ENCODE data around the gene GSTA4.

The GSTA4 gene

DNA sequence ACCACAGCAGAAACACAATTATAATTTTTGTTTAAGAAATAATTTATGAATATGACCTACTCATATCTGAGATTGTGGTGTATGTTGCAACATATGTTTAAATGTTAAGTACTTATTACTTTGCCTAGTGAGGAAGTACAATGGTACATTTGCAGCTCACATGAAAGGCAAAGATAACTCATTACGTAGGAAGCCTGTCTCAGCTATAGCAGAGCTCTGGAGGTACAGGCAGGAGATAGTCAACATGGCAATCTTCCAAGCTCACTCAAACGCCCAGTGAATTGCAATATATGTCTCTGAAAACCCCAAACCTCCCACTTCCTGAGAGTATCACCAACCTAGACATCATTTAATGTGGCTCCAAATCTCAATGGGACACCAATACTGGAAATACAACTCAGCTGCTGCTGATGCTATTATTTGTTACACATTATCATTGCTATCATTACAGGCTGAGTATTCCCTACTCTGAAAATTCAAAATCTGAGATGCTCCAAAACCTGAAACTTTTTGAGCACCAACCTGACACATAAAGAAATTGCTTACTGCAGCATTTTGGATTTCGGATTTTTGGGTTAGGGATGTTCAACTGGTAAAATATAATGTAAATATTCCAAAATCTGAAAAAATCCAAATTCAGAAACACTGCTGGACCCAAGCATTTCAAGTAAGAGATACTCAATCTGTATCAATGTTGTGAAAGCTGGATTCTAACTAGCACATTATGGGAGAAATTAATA lies 25.1 kb upstream of the GSTA4 start:
- H3K4me3 ChIP-seq (ENCODE audit: low read depth, low read length), result no peak overlapping the region
- TF ChIP-seq, protein P1, sequence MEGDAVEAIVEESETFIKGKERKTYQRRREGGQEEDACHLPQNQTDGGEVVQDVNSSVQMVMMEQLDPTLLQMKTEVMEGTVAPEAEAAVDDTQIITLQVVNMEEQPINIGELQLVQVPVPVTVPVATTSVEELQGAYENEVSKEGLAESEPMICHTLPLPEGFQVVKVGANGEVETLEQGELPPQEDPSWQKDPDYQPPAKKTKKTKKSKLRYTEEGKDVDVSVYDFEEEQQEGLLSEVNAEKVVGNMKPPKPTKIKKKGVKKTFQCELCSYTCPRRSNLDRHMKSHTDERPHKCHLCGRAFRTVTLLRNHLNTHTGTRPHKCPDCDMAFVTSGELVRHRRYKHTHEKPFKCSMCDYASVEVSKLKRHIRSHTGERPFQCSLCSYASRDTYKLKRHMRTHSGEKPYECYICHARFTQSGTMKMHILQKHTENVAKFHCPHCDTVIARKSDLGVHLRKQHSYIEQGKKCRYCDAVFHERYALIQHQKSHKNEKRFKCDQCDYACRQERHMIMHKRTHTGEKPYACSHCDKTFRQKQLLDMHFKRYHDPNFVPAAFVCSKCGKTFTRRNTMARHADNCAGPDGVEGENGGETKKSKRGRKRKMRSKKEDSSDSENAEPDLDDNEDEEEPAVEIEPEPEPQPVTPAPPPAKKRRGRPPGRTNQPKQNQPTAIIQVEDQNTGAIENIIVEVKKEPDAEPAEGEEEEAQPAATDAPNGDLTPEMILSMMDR (IDR thresholded peaks at IDR 0.05; ENCODE audit: low read depth, low read length, missing control alignments), result no peak
- in situ Hi-C loops (cut with HindIII; ENCODE audit: low sequenced_read_pairs), result no loop called here
- DNase-seq (ENCODE audit: low read depth), result no peak

DNA sequence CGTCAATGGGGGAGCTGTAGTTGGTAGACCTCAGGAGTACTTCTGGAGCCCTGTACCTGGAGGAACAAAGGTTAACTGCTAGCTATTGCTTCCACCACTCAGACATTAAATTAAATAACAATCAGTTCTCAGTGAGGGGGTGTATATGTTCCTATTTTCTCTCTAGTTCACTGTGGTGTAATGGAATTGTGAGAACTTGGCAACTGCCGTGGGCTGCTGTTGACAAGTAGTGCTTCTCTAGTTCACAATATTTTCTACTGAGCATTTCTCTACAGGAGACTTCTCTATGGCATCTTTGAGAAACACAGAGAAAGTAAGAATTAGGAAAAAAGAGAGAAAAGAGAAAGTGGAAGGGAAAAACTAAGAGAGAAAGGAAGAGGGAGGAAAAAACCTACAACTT lies 23.4 kb upstream of the GSTA4 start:
- H3K4me3 ChIP-seq (ENCODE audit: low read depth, low read length), result no peak overlapping the region
- no peak for DNase-seq (ENCODE audit: low read depth)
- TF ChIP-seq, protein P1 (IDR thresholded peaks at IDR 0.05; ENCODE audit: low read depth, low read length, missing control alignments), result no peak
- in situ Hi-C loops (cut with HindIII; ENCODE audit: low sequenced_read_pairs), result no loop called here

DNA sequence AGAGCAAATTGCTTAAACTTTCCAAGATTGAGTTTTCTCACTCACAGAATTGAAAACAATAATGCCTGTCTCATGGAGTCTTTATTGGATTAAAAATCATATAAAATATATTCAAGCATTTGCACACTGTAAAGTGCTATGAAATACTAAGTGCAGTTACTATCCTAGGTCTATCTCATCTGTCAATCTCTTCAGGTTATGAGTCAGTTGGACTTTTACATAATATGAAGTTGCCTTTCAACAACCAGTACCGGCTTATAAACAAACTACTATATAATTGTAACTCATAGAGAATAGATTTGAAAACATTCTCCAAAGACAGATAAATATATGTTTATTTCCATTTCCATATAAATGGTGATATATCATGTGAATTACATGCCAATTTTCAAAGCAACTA lies 20.4 kb upstream of the GSTA4 start:
- in situ Hi-C loops (cut with HindIII; ENCODE audit: low sequenced_read_pairs), result no loop called here
- no peak overlapping the region for H3K4me3 ChIP-seq (ENCODE audit: low read depth, low read length)
- TF ChIP-seq, protein P1 (IDR thresholded peaks at IDR 0.05; ENCODE audit: low read depth, low read length, missing control alignments), result no peak
- DNase-seq (ENCODE audit: low read depth), result no peak

DNA sequence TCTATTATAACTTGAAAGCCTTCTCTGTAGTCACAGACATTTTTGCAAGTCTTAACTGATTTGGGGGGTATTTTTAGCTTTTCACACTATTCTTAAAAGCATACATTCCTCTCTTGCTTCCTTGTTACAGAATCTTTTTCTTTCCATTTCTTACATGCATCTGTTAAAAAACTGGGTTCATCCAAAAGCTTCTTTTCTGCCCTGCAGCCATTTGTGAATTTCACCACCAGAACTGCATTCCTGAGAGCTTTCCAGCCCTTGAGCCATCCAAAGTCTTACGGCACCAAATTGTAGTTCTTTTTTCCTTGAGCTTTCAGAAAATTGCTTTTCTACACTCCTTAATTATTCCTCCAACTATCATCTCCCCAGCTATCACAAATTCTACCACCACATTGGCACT lies 19.7 kb upstream of the GSTA4 start:
- no peak for DNase-seq (ENCODE audit: low read depth)
- TF ChIP-seq, protein P1 (IDR thresholded peaks at IDR 0.05; ENCODE audit: low read depth, low read length, missing control alignments), result no peak
- in situ Hi-C loops (cut with HindIII; ENCODE audit: low sequenced_read_pairs), result no loop called here
- no peak overlapping the region for H3K4me3 ChIP-seq (ENCODE audit: low read depth, low read length)

DNA sequence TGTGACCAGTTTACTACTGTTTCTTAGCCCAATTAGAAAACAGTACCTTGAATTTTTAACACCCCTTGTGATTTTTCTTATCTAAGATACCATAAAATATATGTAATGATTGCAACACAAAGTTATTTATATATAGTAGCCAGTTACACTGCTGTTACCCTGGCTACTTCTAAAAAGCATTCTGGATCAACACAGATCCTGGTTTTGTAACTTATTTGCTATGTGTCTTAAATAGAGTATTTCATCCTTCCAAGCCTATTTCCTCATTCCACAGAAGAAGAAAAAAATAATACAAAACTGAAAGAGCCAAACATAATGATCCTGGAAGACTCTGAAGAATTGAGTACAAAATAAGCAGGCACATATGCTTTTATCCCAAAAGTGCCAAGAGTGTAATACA lies 19.0 kb upstream of the GSTA4 start:
- no peak overlapping the region for H3K4me3 ChIP-seq (ENCODE audit: low read depth, low read length)
- in situ Hi-C loops (cut with HindIII; ENCODE audit: low sequenced_read_pairs), result no loop called here
- DNase-seq (ENCODE audit: low read depth), result no peak
- TF ChIP-seq, protein P1 (IDR thresholded peaks at IDR 0.05; ENCODE audit: low read depth, low read length, missing control alignments), result no peak

DNA sequence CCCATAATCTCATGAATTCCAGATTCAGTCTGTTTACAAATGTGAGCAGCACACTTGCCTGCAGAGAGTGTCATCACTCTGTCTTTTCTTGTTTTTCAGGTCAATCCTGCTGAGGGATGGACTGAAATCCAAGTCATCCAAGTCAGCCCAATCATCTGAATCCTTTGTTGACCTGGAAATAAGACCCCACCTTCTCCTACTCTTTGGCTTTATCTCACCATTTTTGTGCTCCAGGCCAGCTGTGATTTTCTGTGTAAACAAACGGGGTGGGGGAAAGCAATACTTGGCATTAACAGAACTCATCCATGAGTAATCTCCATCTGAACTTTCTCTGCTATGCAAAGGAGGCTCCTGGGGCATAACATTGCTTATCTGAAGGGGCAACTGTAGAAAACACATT lies 16.9 kb upstream of the GSTA4 start:
- in situ Hi-C loops (cut with HindIII; ENCODE audit: low sequenced_read_pairs), result no loop called here
- DNase-seq (ENCODE audit: low read depth), result no peak
- TF ChIP-seq, protein P1 (IDR thresholded peaks at IDR 0.05; ENCODE audit: low read depth, low read length, missing control alignments), result no peak
- H3K4me3 ChIP-seq (ENCODE audit: low read depth, low read length), result no peak overlapping the region
